Activated naive CD8-positive, alpha-beta T cell treated with anti-CD3 and anti-CD28 coated beads, Interleukin-2, amount 50 U/mL, for 24 hours (primary cell): ENCODE results near the gene SLC16A2.
"Not testable (repeated sequence)": the region's sequence is repeated elsewhere in the genome, so short reads cannot be mapped to it uniquely, and the experiment has no call there.

ENCODE experiments used
- ATAC-seq: fragments of 150-1000 bp; cut with Tn5 transposase; one replicate; pipeline ENCODE4 v1.10.0; 2021
- DNase-seq: peaks from one replicate; pipeline ENCODE4 v3.0.0; 2021
- H3K27ac Mint-ChIP-seq: one replicate; pipeline ENCODE4 v1.8.0; 2021; ENCODE audit warnings: mild to moderate bottlenecking, mixed read lengths
- H3K27me3 Mint-ChIP-seq: one replicate; pipeline ENCODE4 v1.8.0; 2021; ENCODE audit warnings: mixed read lengths
- H3K36me3 Mint-ChIP-seq: one replicate; pipeline ENCODE4 v1.8.0; 2021; ENCODE audit warnings: low read depth, mixed read lengths
- H3K4me1 Mint-ChIP-seq: one replicate; pipeline ENCODE4 v1.8.0; 2021; ENCODE audit warnings: mixed read lengths
- H3K4me3 Mint-ChIP-seq: one replicate; pipeline ENCODE4 v1.8.0; 2021; ENCODE audit warnings: mild to moderate bottlenecking, moderate library complexity, mixed read lengths
- H3K9me3 Mint-ChIP-seq: one replicate; pipeline ENCODE4 v1.8.0; 2021; ENCODE audit warnings: mixed read lengths

SLC16A2 gene

GRCh38 chrX:74507191-74507590 lies 85.9 kb downstream of the SLC16A2 start:
- no peak overlapping the region for H3K27ac Mint-ChIP-seq

GRCh38 chrX:74509989-74510388 lies 88.7 kb downstream of the SLC16A2 start:
- no peak for ATAC-seq
- H3K9me3 Mint-ChIP-seq, result no peaks in the 10 kb centered on the region
- no peaks in the 10 kb centered on the region for H3K36me3 Mint-ChIP-seq
- no peak for DNase-seq
- H3K4me1 Mint-ChIP-seq, result peaks cover 2% of the 10 kb centered on the region
- H3K27ac Mint-ChIP-seq, result no peak overlapping the region
- no peaks in the 10 kb centered on the region for H3K27me3 Mint-ChIP-seq
- no peak overlapping the region for H3K4me3 Mint-ChIP-seq

More at GRCh38 chrX:74507191-74507590, 85.9 kb downstream of the SLC16A2 start:
- Mint-ChIP-seq H3K4me3 (no peak overlapping the region), H3K27me3 (no peaks in the 10 kb centered on the region), H3K36me3 (no peaks in the 10 kb centered on the region), H3K4me1 (peaks cover 2% of the 10 kb centered on the region), H3K9me3 (no peaks in the 10 kb centered on the region)
- DNase-seq (no peak), ATAC-seq (no peak)

GRCh38 chrX:74510401-74510800 lies 89.1 kb downstream of the SLC16A2 start:
- no peak for ATAC-seq
- DNase-seq, result no peak
- H3K27ac Mint-ChIP-seq, result no peak overlapping the region
- no peak overlapping the region for H3K4me3 Mint-ChIP-seq
- H3K4me1 Mint-ChIP-seq, result peaks cover 2% of the 10 kb centered on the region
- H3K27me3 Mint-ChIP-seq, result no peaks in the 10 kb centered on the region
- no peaks in the 10 kb centered on the region for H3K36me3 Mint-ChIP-seq
- H3K9me3 Mint-ChIP-seq, result no peaks in the 10 kb centered on the region

- no peak overlapping the region for H3K27ac Mint-ChIP-seq
- DNase-seq, result no peak
- H3K4me3 Mint-ChIP-seq, result no peak overlapping the region
- H3K36me3 Mint-ChIP-seq, result no peaks in the 10 kb centered on the region
- no peak for ATAC-seq
- no peaks in the 10 kb centered on the region for H3K9me3 Mint-ChIP-seq
- no peaks in the 10 kb centered on the region for H3K27me3 Mint-ChIP-seq
- no peaks in the 10 kb centered on the region for H3K4me1 Mint-ChIP-seq
Measured at GRCh38 chrX:74511704-74512103, 90.4 kb downstream of the SLC16A2 start.

- ATAC-seq (no peak), DNase-seq (no peak)
- H3K4me1 Mint-ChIP-seq, result no peaks in the 10 kb centered on the region
- no peaks in the 10 kb centered on the region for H3K36me3 Mint-ChIP-seq
- no peak overlapping the region for H3K27ac Mint-ChIP-seq
- no peaks in the 10 kb centered on the region for H3K9me3 Mint-ChIP-seq
- H3K27me3 Mint-ChIP-seq, result no peaks in the 10 kb centered on the region
- no peak overlapping the region for H3K4me3 Mint-ChIP-seq
Measured at GRCh38 chrX:74514384-74514783, 93.1 kb downstream of the SLC16A2 start.

- no peak for ATAC-seq
- H3K27ac Mint-ChIP-seq, result no peak overlapping the region
- H3K4me1 Mint-ChIP-seq, result no peaks in the 10 kb centered on the region
- H3K36me3 Mint-ChIP-seq, result no peaks in the 10 kb centered on the region
- H3K9me3 Mint-ChIP-seq, result no peaks in the 10 kb centered on the region
- H3K27me3 Mint-ChIP-seq, result no peaks in the 10 kb centered on the region
- DNase-seq, result no peak
- no peak overlapping the region for H3K4me3 Mint-ChIP-seq
Measured at GRCh38 chrX:74515356-74515755, 94.1 kb downstream of the SLC16A2 start.

- not testable (repeated sequence) for H3K4me3 Mint-ChIP-seq, H3K27me3 Mint-ChIP-seq, DNase-seq, ATAC-seq, H3K27ac Mint-ChIP-seq, H3K4me1 Mint-ChIP-seq, H3K9me3 Mint-ChIP-seq, H3K36me3 Mint-ChIP-seq
Measured at GRCh38 chrX:74516013-74516412, 94.7 kb downstream of the SLC16A2 start.

GRCh38 chrX:74519870-74520269 lies 98.6 kb downstream of the SLC16A2 start:
- ATAC-seq (no peak), DNase-seq (no peak)
- no peak overlapping the region for H3K27ac Mint-ChIP-seq
- H3K4me1 Mint-ChIP-seq, result no peaks in the 10 kb centered on the region
- H3K4me3 Mint-ChIP-seq, result no peak overlapping the region
- H3K27me3 Mint-ChIP-seq, result no peaks in the 10 kb centered on the region
- H3K36me3 Mint-ChIP-seq, result no peaks in the 10 kb centered on the region
- H3K9me3 Mint-ChIP-seq, result no peaks in the 10 kb centered on the region

GRCh38 chrX:74520291-74520690 lies 99.0 kb downstream of the SLC16A2 start:
- Mint-ChIP-seq H3K4me1 (no peaks in the 10 kb centered on the region), H3K27me3 (no peaks in the 10 kb centered on the region), H3K4me3 (no peak overlapping the region), H3K27ac (no peak overlapping the region), H3K9me3 (no peaks in the 10 kb centered on the region), H3K36me3 (no peaks in the 10 kb centered on the region)
- ATAC-seq, result no peak
- DNase-seq, result no peak

- H3K4me1 Mint-ChIP-seq, result no peaks in the 10 kb centered on the region
- no peak overlapping the region for H3K27ac Mint-ChIP-seq
- DNase-seq (no peak), ATAC-seq (no peak)
- H3K9me3 Mint-ChIP-seq, result no peaks in the 10 kb centered on the region
- no peaks in the 10 kb centered on the region for H3K36me3 Mint-ChIP-seq
- no peaks in the 10 kb centered on the region for H3K27me3 Mint-ChIP-seq
- H3K4me3 Mint-ChIP-seq, result no peak overlapping the region
Measured at GRCh38 chrX:74520896-74521295, 99.6 kb downstream of the SLC16A2 start.

- DNase-seq (no peak), ATAC-seq (no peak)
- Mint-ChIP-seq H3K27me3 (no peaks in the 10 kb centered on the region), H3K4me1 (no peaks in the 10 kb centered on the region), H3K4me3 (no peak overlapping the region), H3K9me3 (no peaks in the 10 kb centered on the region), H3K27ac (no peak overlapping the region), H3K36me3 (no peaks in the 10 kb centered on the region)
Measured at GRCh38 chrX:74521961-74522751, 100.9 kb downstream of the SLC16A2 start.

- no peak for ATAC-seq
- DNase-seq, result no peak
- Mint-ChIP-seq H3K9me3 (no peaks in the 10 kb centered on the region), H3K4me3 (no peak overlapping the region), H3K36me3 (no peaks in the 10 kb centered on the region), H3K27me3 (no peaks in the 10 kb centered on the region), H3K4me1 (no peaks in the 10 kb centered on the region), H3K27ac (no peak overlapping the region)
Measured at GRCh38 chrX:74523224-74523623, 101.9 kb downstream of the SLC16A2 start.

- no peak overlapping the region for H3K4me3 Mint-ChIP-seq
- no peaks in the 10 kb centered on the region for H3K9me3 Mint-ChIP-seq
- ATAC-seq (no peak), DNase-seq (no peak)
- no peak overlapping the region for H3K27ac Mint-ChIP-seq
- H3K27me3 Mint-ChIP-seq, result no peaks in the 10 kb centered on the region
- no peaks in the 10 kb centered on the region for H3K4me1 Mint-ChIP-seq
- no peaks in the 10 kb centered on the region for H3K36me3 Mint-ChIP-seq
Measured at GRCh38 chrX:74523870-74524735, 102.8 kb downstream of the SLC16A2 start.

- H3K27me3 Mint-ChIP-seq, result no peaks in the 10 kb centered on the region
- H3K27ac Mint-ChIP-seq, result no peak overlapping the region
- H3K9me3 Mint-ChIP-seq, result no peaks in the 10 kb centered on the region
- H3K4me1 Mint-ChIP-seq, result no peaks in the 10 kb centered on the region
- H3K36me3 Mint-ChIP-seq, result no peaks in the 10 kb centered on the region
- no peak for ATAC-seq
- no peak for DNase-seq
- H3K4me3 Mint-ChIP-seq, result no peak overlapping the region
Measured at GRCh38 chrX:74525116-74525515, 103.8 kb downstream of the SLC16A2 start.

- Mint-ChIP-seq H3K4me3 (no peak overlapping the region), H3K27me3 (no peaks in the 10 kb centered on the region), H3K9me3 (no peaks in the 10 kb centered on the region), H3K4me1 (no peaks in the 10 kb centered on the region), H3K36me3 (no peaks in the 10 kb centered on the region), H3K27ac (no peak overlapping the region)
- ATAC-seq, result no peak
- no peak for DNase-seq
Measured at GRCh38 chrX:74526764-74527163, 105.5 kb downstream of the SLC16A2 start.
